Panc1 (cell line): Measurements from ENCODE around the gene EPHB1. TPM values are rescaled to one million over a fixed set of nuclear protein-coding genes. Genes with fewer than 3 reads are reported as not detected.

Experiments used
- ATAC-seq: fragments of 200-7000 bp; cut with Tn5 transposase; 2 replicates; pipeline ENCODE4 v1.9.1; 2020; ENCODE audit warnings: mild to moderate bottlenecking, moderate library complexity
- BruUV-seq: library from RNA; stranded (reverse); fragments of 400-500 nt; replicated peaks from 2 replicates; lab custom pipeline; 2021; lab: Mats Ljungman, UMichigan
- CTCF ChIA-PET: fragments of 300-600 bp; sonication (Branson Sonifier 250); formaldehyde crosslinking; loops from one replicate; lab custom pipeline; 2022; ENCODE audit warnings: antibody characterized with exemption; lab: Charles Lee
- POLR2A ChIA-PET: fragments of 300-600 bp; sonication (Branson Sonifier 250); formaldehyde crosslinking; loops from one replicate; lab custom pipeline; 2022; ENCODE audit warnings: antibody characterized with exemption; lab: Charles Lee
- DNase-seq: peaks from one replicate; pipeline ENCODE4 v3.0.0-alpha.2; 2010; ENCODE audit warnings: low read depth, low spot score
- H3K27ac ChIP-seq: 2 replicates; pipeline ENCODE4 v1.5.1; 2011; ENCODE audit warnings: mild to moderate bottlenecking, low read length, inconsistent platforms
- H3K27me3 ChIP-seq: fragments of 200-500 bp; sonication (Bioruptor generic); 2 replicates; pipeline ENCODE4 v1.6.0; 2014; ENCODE audit warnings: low read length, inconsistent platforms; ENCODE audit not compliant: control insufficient read depth, insufficient read depth
- H3K36me3 ChIP-seq: fragments of 200-500 bp; sonication (Bioruptor generic); 2 replicates; pipeline ENCODE4 v1.5.1; 2014; ENCODE audit warnings: inconsistent platforms, mild to moderate bottlenecking, low read length, moderate library complexity; ENCODE audit not compliant: control insufficient read depth, insufficient read depth
- H3K4me1 ChIP-seq: 2 replicates; pipeline ENCODE4 v1.5.1; 2011; ENCODE audit warnings: inconsistent platforms, mild to moderate bottlenecking, low read length, moderate library complexity; ENCODE audit not compliant: control insufficient read depth, insufficient read depth
- H3K4me3 ChIP-seq, 2 experiments: 2 replicates each; pipeline ENCODE4 v1.5.1; 2011 to 2012; ENCODE audit warnings: low read depth in 2 of 2, low read length in 2 of 2, mild to moderate bottlenecking in 2 of 2, inconsistent platforms in 1 of 2, moderate library complexity in 1 of 2
- H3K9me3 ChIP-seq: fragments of 200-500 bp; sonication (Bioruptor generic); 2 replicates; pipeline ENCODE4 v1.5.1; 2014; ENCODE audit warnings: low read depth, mild to moderate bottlenecking, inconsistent platforms, low read length, moderate library complexity; ENCODE audit not compliant: control insufficient read depth, insufficient read depth
- POLR2AphosphoS5 ChIP-seq: IDR thresholded peaks from 2 replicates; pipeline ENCODE4 v1.6.1; 2012; ENCODE audit warnings: mild to moderate bottlenecking, low read depth, low read length, moderate library complexity
- SIN3A ChIP-seq: IDR thresholded peaks from 2 replicates; pipeline ENCODE4 v1.6.1; 2012; ENCODE audit warnings: low read depth, mild to moderate bottlenecking, low read length, moderate library complexity, borderline replicate concordance; ENCODE audit not compliant: insufficient read depth
- TCF7L2 ChIP-seq: IDR thresholded peaks from 2 replicates; pipeline ENCODE4 v1.6.1; 2011; ENCODE audit warnings: mild to moderate bottlenecking, low read depth, low read length, inconsistent platforms
- in situ Hi-C: cut with HindIII; loops from 2 replicates; pipeline ENCODE4 v1.10.0; 2016; ENCODE audit warnings: low sequenced_read_pairs, low pct_unique_long_range_greater_than_20kb
- intact Hi-C: fragments of 100-400 bp; cut with micrococcal nuclease; formaldehyde crosslinking; loops from one replicate; pipeline ENCODE4 v1.10.0; 2022; ENCODE audit not compliant: unreplicated experiment
- total RNA-seq: library from RNA; stranded (reverse); gene quantifications from one replicate; pipeline ENCODE4 v1.2.1, GENCODE V29; 2021; ENCODE audit not compliant: unreplicated experiment
- TF ChIP-seq, protein P1 (sequence below), 2 experiments: IDR thresholded peaks; 2 replicates each; pipeline ENCODE4 v1.6.1; 2011 to 2012; ENCODE audit warnings: low read depth in 2 of 2, control low read depth in 1 of 2, low read length in 1 of 2, mild to moderate bottlenecking in 1 of 2, moderate library complexity in 1 of 2; ENCODE audit not compliant: insufficient read depth in 1 of 2
- TF ChIP-seq, protein P2 (sequence below): fragments of 450-650 bp; IDR thresholded peaks from 2 replicates; pipeline ENCODE4 v1.5.1; 2017; ENCODE audit warnings: mild to moderate bottlenecking

EPHB1 gene
- total RNA-seq, 1 experiment from 2014 or later = 0.46 TPM

DNA sequence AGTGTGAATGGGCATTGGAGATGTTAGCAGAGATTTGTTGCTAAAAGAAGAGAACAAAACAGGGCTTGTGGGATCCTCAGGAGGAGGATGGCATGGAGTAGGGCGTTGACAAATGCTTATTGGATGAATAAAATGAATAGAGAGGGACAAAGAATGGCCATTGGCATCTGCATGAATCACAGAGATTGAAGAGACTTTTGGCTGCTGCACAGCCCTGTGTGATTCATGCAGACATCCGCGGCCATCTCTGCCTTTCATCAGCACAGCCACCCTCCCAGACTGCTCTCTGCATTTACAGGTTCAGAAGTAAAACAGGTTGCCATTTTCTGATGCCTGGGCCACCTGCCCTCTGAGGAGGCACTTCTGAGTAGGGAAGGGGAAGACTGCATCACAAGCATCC, 397.9 kb downstream of the EPHB1 start:
- POLR2A ChIA-PET = no interaction called here

DNA sequence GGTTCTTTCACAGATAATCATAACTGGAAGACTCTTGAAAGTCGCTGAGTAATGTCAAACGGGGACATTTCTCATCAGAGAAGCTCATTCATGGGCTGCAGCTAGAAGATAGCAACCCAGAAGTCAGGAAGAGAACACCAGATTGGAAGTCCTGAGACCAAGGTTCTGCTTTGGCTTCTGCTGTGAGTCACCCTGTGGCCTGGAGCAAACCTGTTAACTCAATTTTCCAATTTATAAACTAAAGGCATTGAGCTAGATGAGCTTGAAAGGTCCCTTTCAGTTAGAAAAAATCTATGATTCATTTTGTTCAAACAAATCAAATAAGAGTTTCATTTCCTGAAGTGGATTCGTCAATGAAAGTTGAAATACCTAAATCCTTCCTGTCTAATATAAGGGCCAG, 402.2 kb downstream of the EPHB1 start:
- TF ChIP-seq, protein P1, sequence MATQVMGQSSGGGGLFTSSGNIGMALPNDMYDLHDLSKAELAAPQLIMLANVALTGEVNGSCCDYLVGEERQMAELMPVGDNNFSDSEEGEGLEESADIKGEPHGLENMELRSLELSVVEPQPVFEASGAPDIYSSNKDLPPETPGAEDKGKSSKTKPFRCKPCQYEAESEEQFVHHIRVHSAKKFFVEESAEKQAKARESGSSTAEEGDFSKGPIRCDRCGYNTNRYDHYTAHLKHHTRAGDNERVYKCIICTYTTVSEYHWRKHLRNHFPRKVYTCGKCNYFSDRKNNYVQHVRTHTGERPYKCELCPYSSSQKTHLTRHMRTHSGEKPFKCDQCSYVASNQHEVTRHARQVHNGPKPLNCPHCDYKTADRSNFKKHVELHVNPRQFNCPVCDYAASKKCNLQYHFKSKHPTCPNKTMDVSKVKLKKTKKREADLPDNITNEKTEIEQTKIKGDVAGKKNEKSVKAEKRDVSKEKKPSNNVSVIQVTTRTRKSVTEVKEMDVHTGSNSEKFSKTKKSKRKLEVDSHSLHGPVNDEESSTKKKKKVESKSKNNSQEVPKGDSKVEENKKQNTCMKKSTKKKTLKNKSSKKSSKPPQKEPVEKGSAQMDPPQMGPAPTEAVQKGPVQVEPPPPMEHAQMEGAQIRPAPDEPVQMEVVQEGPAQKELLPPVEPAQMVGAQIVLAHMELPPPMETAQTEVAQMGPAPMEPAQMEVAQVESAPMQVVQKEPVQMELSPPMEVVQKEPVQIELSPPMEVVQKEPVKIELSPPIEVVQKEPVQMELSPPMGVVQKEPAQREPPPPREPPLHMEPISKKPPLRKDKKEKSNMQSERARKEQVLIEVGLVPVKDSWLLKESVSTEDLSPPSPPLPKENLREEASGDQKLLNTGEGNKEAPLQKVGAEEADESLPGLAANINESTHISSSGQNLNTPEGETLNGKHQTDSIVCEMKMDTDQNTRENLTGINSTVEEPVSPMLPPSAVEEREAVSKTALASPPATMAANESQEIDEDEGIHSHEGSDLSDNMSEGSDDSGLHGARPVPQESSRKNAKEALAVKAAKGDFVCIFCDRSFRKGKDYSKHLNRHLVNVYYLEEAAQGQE (IDR thresholded peaks at IDR 0.05; ENCODE audit: insufficient read depth in 1 of 2, low read depth in 2 of 2, low read length in 1 of 2) = no peak
- no peak for ATAC-seq
- no peak overlapping the region for H3K27ac ChIP-seq
- H3K9me3 ChIP-seq = no peaks in the 10 kb centered on the region
- no peaks in the 10 kb centered on the region; the same call in 1 of the 2 replicates for H3K27me3 ChIP-seq
- BruUV-seq = no TSS peak
- H3K4me3 ChIP-seq = no peak overlapping the region
- ChIA-PET CTCF (no interaction called here), POLR2A (no interaction called here)
- in situ Hi-C loops = no loop called here
- intact Hi-C loops = no loop called here
- no peak for DNase-seq
- H3K4me1 ChIP-seq = no peaks in the 10 kb centered on the region
- no peaks in the 10 kb centered on the region for H3K36me3 ChIP-seq

More for the DNA sequence above, 397.9 kb downstream of the EPHB1 start:
- H3K4me3 ChIP-seq = no peak overlapping the region
- DNase-seq (no peak), ATAC-seq (no peak)
- TF ChIP-seq POLR2AphosphoS5 (no peak), SIN3A (no peak), TCF7L2 (no peak)
- TF ChIP-seq, protein P1 (IDR thresholded peaks at IDR 0.05; ENCODE audit: insufficient read depth in 1 of 2, low read depth in 2 of 2, low read length in 1 of 2) = no peak
- TF ChIP-seq, protein P2, sequence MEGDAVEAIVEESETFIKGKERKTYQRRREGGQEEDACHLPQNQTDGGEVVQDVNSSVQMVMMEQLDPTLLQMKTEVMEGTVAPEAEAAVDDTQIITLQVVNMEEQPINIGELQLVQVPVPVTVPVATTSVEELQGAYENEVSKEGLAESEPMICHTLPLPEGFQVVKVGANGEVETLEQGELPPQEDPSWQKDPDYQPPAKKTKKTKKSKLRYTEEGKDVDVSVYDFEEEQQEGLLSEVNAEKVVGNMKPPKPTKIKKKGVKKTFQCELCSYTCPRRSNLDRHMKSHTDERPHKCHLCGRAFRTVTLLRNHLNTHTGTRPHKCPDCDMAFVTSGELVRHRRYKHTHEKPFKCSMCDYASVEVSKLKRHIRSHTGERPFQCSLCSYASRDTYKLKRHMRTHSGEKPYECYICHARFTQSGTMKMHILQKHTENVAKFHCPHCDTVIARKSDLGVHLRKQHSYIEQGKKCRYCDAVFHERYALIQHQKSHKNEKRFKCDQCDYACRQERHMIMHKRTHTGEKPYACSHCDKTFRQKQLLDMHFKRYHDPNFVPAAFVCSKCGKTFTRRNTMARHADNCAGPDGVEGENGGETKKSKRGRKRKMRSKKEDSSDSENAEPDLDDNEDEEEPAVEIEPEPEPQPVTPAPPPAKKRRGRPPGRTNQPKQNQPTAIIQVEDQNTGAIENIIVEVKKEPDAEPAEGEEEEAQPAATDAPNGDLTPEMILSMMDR = no peak
- no peaks in the 10 kb centered on the region for H3K9me3 ChIP-seq
- H3K27ac ChIP-seq = no peak overlapping the region
- H3K36me3 ChIP-seq = no peaks in the 10 kb centered on the region
- CTCF ChIA-PET = no interaction called here
- in situ Hi-C loops = no loop called here
- no peaks in the 10 kb centered on the region; the same call in 1 of the 2 replicates for H3K27me3 ChIP-seq
- no TSS peak for BruUV-seq
- no peaks in the 10 kb centered on the region for H3K4me1 ChIP-seq
- intact Hi-C loops = no loop called here
